MM.1S (cell line): Measurements from ENCODE around the gene TUT1.
A peak's percentile ranks its signal among the peaks of the same experiment; 100 is the strongest.

Experiments used
- DNase-seq: peaks from one replicate; pipeline ENCODE4 v3.0.0-alpha.2; 2015
- H2AFZ ChIP-seq: fragments of 300-600 bp; sonication (generic); 2 replicates; pipeline ENCODE4 v1.6.0; 2016; ENCODE audit warnings: antibody characterized with exemption, low read length
- H3F3A ChIP-seq: fragments of 300-600 bp; sonication (generic); 2 replicates; pipeline ENCODE4 v1.6.1; 2016; ENCODE audit warnings: mild to moderate bottlenecking, antibody characterized with exemption, low read length, moderate library complexity, mixed read lengths; ENCODE audit not compliant: insufficient read depth
- H3K27ac ChIP-seq: fragments of 300-600 bp; sonication (generic); 2 replicates; pipeline ENCODE4 v1.5.1; 2016; ENCODE audit warnings: mild to moderate bottlenecking, low read length
- H3K27me3 ChIP-seq: fragments of 300-600 bp; sonication (generic); replicated peaks from 2 replicates; pipeline ENCODE4 v1.6.0; 2016; ENCODE audit warnings: low read length; ENCODE audit not compliant: insufficient read depth
- H3K36me3 ChIP-seq: fragments of 300-600 bp; sonication (generic); replicated peaks from 2 replicates; pipeline ENCODE4 v1.6.1; 2016; ENCODE audit warnings: mild to moderate bottlenecking, low read length, mixed read lengths; ENCODE audit not compliant: insufficient read depth
- H3K4me1 ChIP-seq: fragments of 300-600 bp; sonication (generic); 2 replicates; pipeline ENCODE4 v1.6.1; 2016; ENCODE audit warnings: low read length, mixed read lengths
- H3K4me2 ChIP-seq: fragments of 300-600 bp; sonication (generic); 2 replicates; pipeline ENCODE4 v1.6.0; 2016; ENCODE audit warnings: low read depth, low read length
- H3K4me3 ChIP-seq: fragments of 300-600 bp; sonication (generic); 2 replicates; pipeline ENCODE4 v1.5.1; 2016; ENCODE audit warnings: low read length, mixed read lengths
- H3K79me2 ChIP-seq: fragments of 300-600 bp; sonication (generic); 2 replicates; pipeline ENCODE4 v1.6.1; 2016; ENCODE audit warnings: mixed run types, low read length, mixed read lengths
- H3K9ac ChIP-seq: fragments of 300-600 bp; sonication (generic); 2 replicates; pipeline ENCODE4 v1.6.1; 2016; ENCODE audit warnings: low read length, mixed read lengths
- H3K9me2 ChIP-seq: fragments of 300-600 bp; sonication (generic); replicated peaks from 2 replicates; pipeline ENCODE4 v1.6.1; 2016; ENCODE audit warnings: mild to moderate bottlenecking, low read length, mixed read lengths; ENCODE audit not compliant: insufficient read depth
- H3K9me3 ChIP-seq: fragments of 300-600 bp; sonication (generic); replicated peaks from 2 replicates; pipeline ENCODE4 v1.6.1; 2016; ENCODE audit warnings: mild to moderate bottlenecking, low read length, mixed read lengths; ENCODE audit not compliant: insufficient read depth
- H4K20me1 ChIP-seq: fragments of 300-600 bp; sonication (generic); 2 replicates; pipeline ENCODE4 v1.6.1; 2016; ENCODE audit warnings: mild to moderate bottlenecking, low read length, moderate library complexity, mixed read lengths; ENCODE audit not compliant: insufficient read depth
- CTCF ChIP-seq: fragments of 300-600 bp; sonication (generic); IDR thresholded peaks from 2 replicates; pipeline ENCODE4 v1.5.1; 2016; ENCODE audit warnings: antibody characterized with exemption, low read length, mixed read lengths
- EZH2 ChIP-seq: fragments of 300-600 bp; sonication (generic); optimal IDR thresholded peaks from 2 replicates; pipeline ENCODE3; 2017; ENCODE audit warnings: low read depth, mild to moderate bottlenecking, antibody characterized with exemption, low read length, mixed read lengths
- EZH2phosphoT487 ChIP-seq: fragments of 300-600 bp; sonication (generic); IDR thresholded peaks from 2 replicates; pipeline ENCODE4 v1.6.1; 2018; ENCODE audit warnings: antibody characterized with exemption, low read length

The TUT1 gene

DNA sequence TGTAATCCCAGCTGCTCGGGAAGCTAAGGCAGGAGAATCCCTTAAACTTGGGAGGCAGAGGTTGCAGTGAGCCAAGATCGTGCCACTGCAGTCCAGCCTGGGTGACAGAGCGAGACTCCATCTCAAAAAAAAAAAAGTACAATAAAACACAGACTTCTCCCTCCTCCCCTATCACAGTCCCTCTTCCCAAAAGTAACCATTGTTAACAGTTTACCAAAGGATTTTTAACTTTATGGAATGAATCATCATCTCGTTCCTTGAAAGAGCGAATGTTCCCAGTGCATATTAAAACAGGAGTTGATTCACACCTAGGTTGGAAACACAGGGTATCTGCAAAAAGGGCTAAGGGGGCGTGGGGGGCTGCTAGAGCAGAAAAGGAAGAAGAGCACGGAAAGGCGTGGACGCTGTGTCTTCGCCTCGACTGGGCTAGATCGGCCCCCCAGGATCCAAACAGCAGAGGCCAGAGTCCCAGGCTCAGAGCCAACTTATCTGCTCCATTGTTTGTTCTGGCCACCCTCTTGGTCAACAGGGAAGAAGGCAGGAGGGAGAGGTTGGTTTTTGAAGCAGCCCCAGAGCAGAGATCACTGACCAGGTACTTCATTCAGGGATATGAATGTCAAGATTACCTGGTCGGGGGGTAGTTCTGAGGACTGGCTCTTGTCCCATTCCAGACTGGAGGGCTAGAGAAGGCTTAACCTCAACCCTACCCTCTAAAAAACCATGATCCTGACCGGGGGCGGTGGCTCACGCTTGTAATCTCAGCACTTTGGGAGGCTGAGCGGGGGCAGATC lies 42.6 kb downstream of the TUT1 start:
- no peak for DNase-seq
- Histone ChIP-seq H3K9ac (no peak overlapping the region), H3K4me3 (no peak overlapping the region), H3K4me1 (peaks cover 36% of the 10 kb centered on the region), H3K9me2 (no peaks in the 10 kb centered on the region), H2AFZ (no peak overlapping the region), H3K79me2 (peaks cover 5% of the 10 kb centered on the region; the same call in 1 of the 2 replicates), H3F3A (peaks cover 16% of the 10 kb centered on the region), H3K27ac (no peak overlapping the region), H3K36me3 (no peaks in the 10 kb centered on the region), H3K4me2 (no peak overlapping the region), H3K9me3 (no peaks in the 10 kb centered on the region), H4K20me1 (no peaks in the 10 kb centered on the region), H3K27me3 (peaks cover 34% of the 10 kb centered on the region)
- no peak for TF ChIP-seq EZH2
- TF ChIP-seq EZH2phosphoT487 = no peak
- TF ChIP-seq CTCF = no peak

DNA sequence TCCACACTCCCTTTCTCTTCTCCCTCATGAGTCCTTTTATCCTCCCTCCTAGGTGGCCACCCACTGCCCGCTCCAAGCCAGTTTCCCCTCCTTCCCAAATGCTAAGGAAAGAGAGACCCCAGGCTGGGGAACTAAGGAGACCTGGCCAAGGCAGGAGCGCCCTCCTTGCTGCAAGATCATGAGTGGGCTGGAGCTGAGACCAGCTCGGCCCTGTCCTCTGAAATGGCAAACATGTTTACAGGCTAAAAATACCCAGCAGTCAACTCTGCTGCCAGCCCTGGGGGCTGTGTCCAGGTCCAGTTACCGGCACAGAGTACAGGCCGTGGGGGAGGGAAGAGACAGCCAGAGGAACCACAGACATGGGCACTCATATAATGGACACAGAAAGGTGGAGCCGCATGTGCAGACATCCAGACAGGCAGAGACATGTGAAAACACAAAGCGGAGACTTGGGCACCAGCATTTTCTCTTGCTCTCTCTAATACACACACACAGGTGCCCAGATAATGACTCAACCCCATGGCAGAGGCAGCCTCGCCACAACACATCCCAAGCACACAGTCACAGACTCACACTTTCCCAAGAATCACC lies 43.5 kb downstream of the TUT1 start:
- H2AFZ ChIP-seq = no peak overlapping the region
- no peaks in the 10 kb centered on the region for H3K9me2 ChIP-seq
- DNase-seq = no peak
- H3K27me3 ChIP-seq = peaks cover 34% of the 10 kb centered on the region
- TF ChIP-seq CTCF = no peak
- no peak for TF ChIP-seq EZH2
- no peak for TF ChIP-seq EZH2phosphoT487
- peaks cover 14% of the 10 kb centered on the region for H3F3A ChIP-seq
- H3K9me3 ChIP-seq = no peaks in the 10 kb centered on the region
- no peak overlapping the region for H3K4me3 ChIP-seq
- H3K36me3 ChIP-seq = no peaks in the 10 kb centered on the region
- no peaks in the 10 kb centered on the region for H4K20me1 ChIP-seq
- peaks cover 5% of the 10 kb centered on the region; the same call in 1 of the 2 replicates for H3K79me2 ChIP-seq
- no peak overlapping the region for H3K27ac ChIP-seq
- no peak overlapping the region for H3K9ac ChIP-seq
- no peak overlapping the region for H3K4me2 ChIP-seq
- H3K4me1 ChIP-seq = peaks cover 35% of the 10 kb centered on the region

DNA sequence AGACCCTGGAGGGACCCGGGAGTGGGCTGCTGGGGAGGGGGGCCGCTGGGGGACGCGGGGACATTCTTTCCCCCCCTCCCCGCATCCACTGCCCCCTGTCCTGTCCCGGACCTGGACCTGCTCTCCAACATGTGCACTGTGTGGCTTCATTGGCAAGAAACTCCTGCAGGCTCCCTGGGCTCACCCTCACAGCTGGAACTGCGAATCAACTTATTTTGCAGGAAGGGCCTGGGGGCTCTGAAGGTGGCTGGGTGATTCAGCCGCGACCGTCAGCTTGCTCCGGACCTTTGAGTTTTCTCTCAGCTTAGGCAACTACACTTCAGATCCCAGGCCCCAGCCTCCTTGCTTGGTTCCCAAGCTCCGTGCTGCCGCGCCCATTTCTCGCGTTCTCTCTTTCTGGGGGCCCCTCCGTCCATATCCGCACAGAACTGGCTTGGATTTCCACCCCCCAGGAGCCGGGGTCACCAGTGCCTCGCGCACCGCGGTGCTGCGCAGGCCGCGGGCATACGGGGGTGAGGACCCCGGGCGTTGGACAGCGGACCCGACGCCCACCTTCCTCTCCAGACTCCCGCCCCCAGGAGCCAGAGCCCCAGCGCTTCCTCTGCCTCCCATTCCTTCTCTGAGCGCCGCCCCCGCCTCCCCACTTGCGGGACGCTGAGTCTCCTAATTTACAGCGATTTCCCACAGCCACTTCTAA lies 44.2 kb downstream of the TUT1 start:
- H3K27me3 ChIP-seq = peaks cover 34% of the 10 kb centered on the region
- peaks cover 34% of the 10 kb centered on the region for H3K4me1 ChIP-seq
- no peaks in the 10 kb centered on the region for H4K20me1 ChIP-seq
- peaks cover 7% of the 10 kb centered on the region for H3F3A ChIP-seq
- H3K4me2 ChIP-seq = peak overlapping the region; percentile 99
- no peak overlapping the region for H2AFZ ChIP-seq
- DNase-seq = no peak
- no peaks in the 10 kb centered on the region for H3K36me3 ChIP-seq
- no peak overlapping the region for H3K27ac ChIP-seq
- no peaks in the 10 kb centered on the region for H3K9me3 ChIP-seq
- H3K79me2 ChIP-seq = peaks cover 9% of the 10 kb centered on the region
- H3K4me3 ChIP-seq = peak overlapping the region; percentile 79; the same call in 1 of the 2 replicates
- H3K9ac ChIP-seq = no peak overlapping the region
- TF ChIP-seq CTCF = no peak
- no peak for TF ChIP-seq EZH2
- TF ChIP-seq EZH2phosphoT487 = no peak
- no peaks in the 10 kb centered on the region for H3K9me2 ChIP-seq
